Body of pancreas (tissue), 4 donors: ENCODE data around the gene SH3GL1. TPM values are rescaled to one million over a fixed set of nuclear protein-coding genes. Genes with fewer than 3 reads are reported as not detected.
"Not testable (repeated sequence)": the region's sequence is repeated elsewhere in the genome, so short reads cannot be mapped to it uniquely, and the experiment has no call there.

Source experiments
- ATAC-seq: fragments of 150-250 bp; one replicate; pipeline ENCODE4 v1.9.1; 2016
- DNase-seq, 4 donors: peaks; one replicate each; pipeline ENCODE4 v3.0.0-alpha.2; 2019
- H3K27ac ChIP-seq, 4 donors: fragments of 200-600 bp; sonication (generic); 1 replicate in 3 of 4; 2 replicates in 1 of 4; pipeline versions ENCODE4 v1.5.1 to v1.6.1; 2016 to 2019; ENCODE audit warnings: mild to moderate bottlenecking in 1 of 4, mixed read lengths in 1 of 4, moderate library complexity in 1 of 4
- H3K27me3 ChIP-seq, 2 donors: fragments of 200-600 bp; sonication (generic); one replicate each; pipeline ENCODE4 v1.6.0; 2016; ENCODE audit warnings: mild to moderate bottlenecking in 1 of 2
- H3K36me3 ChIP-seq, 2 donors: fragments of 200-600 bp; sonication (generic); replicated peaks in 1 of 2; 2 replicates each; pipeline ENCODE4 v1.5.1; 2016; ENCODE audit warnings: low read depth in 2 of 2; ENCODE audit not compliant: insufficient read depth in 1 of 2
- H3K4me1 ChIP-seq: fragments of 200-600 bp; sonication (generic); one replicate; pipeline ENCODE4 v1.6.0; 2016
- H3K4me3 ChIP-seq, 2 donors: fragments of 200-600 bp; sonication (generic); 1 replicate in 1 of 2; 2 replicates in 1 of 2; pipeline ENCODE4 v1.5.1; 2016 to 2019
- H3K9me3 ChIP-seq, 3 donors: fragments of 200-600 bp; sonication (generic); 1 replicate in 2 of 3; 2 replicates in 1 of 3; pipeline ENCODE4 v1.5.1; 2016
- CTCF ChIP-seq, 7 experiments: fragments of 450-650 bp in 4 of 7; fragments of 200-600 bp in 3 of 7; sonication (generic) in 3 of 7; IDR thresholded peaks; one replicate each; pipeline ENCODE4 v1.5.1; 2016 to 2019; ENCODE audit warnings: antibody characterized with exemption in 7 of 7
- POLR2A ChIP-seq, 3 donors: fragments of 450-650 bp; IDR thresholded peaks; one replicate each; pipeline ENCODE4 v1.6.1; 2016; ENCODE audit warnings: antibody characterized with exemption in 3 of 3, mild to moderate bottlenecking in 2 of 3
- WGBS, 2 donors: methylation state at CpG; one replicate each; pipeline ENCODE4 v1.1.5; 2017; 5-methylcytosine and 5-hydroxymethylcytosine counted together
- intact Hi-C: fragments of 100-400 bp; cut with DNase I; formaldehyde crosslinking; loops from one replicate; pipeline ENCODE4 v1.15.1; 2023
- total RNA-seq, 2 donors: library from RNA; depleted of rRNA; stranded (reverse); fragments of >200 nt; gene quantifications; one replicate each; pipeline ENCODE4 v1.1.0, GENCODE V29; 2016

Gene SH3GL1
- total RNA-seq, 2 donors from 2014 or later: 20.4 to 22.6 TPM

- Histone ChIP-seq H3K27ac (peak within 1 kb of the TSS; percentile 57 to 90 (median 81)), H3K27me3 (no peaks in the 10 kb centered on the region), H3K36me3 (no peaks in the 10 kb centered on the region), H3K4me3 (peak within 1 kb of the TSS; percentile 43 to 58), H3K4me1 (peaks cover 28% of the 10 kb centered on the region), H3K9me3 (no peaks in the 10 kb centered on the region)
- intact Hi-C loops: no loop called here
- ATAC-seq: peak; percentile 21
- peak in 2 of 3 donors; percentile 62 to 71 for TF ChIP-seq POLR2A (IDR thresholded peaks at IDR 0.05)
- no peak for TF ChIP-seq CTCF (IDR thresholded peaks at IDR 0.05)
- peak; percentile 76 to 86 (median 84) for DNase-seq
- 24 to 27% methylated on average over 22 to 27 of the region's 27 CpGs for WGBS, 2 donors
Measured at GRCh38 chr19:4338441-4339355, 61.6 kb downstream of the SH3GL1 start, which contains the start of gene STAP2. TSS of gene STAP2 (minus strand) at chr19:4338827. CDS start at chr19:4338753, 74 bp downstream.

DNA sequence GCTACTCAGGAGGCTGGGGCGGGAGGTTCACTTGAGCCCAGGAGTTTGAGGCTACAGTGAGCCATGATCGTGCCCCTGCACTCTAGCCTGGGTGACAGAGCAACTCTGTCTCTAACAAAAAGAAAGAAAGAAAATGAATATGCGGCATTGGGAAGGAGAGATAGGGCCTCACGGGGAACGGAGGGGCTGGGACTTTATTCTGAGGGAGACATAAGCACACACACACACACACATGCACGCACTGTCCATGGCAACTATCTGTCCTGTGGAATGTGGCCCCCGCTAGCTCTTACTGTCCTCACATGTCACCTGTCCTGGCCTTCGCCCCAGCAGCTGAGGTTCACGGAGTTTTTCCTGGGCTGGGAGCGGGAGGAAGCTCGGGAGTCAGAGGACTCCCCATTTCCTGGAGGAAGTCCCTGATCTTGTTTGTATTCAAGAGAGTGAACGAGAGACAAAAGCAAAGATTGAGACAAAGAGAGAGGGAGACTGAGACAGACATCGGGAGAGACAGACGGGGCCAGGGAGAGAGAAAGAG, 62.4 kb downstream of the SH3GL1 start:
- H3K4me1 ChIP-seq: peaks cover 25% of the 10 kb centered on the region
- peak overlapping the region; percentile 57 to 90 (median 81) for H3K27ac ChIP-seq
- peak in 2 of 4 donors; percentile 56 to 61 for DNase-seq
- ATAC-seq: no peak
- no peaks in the 10 kb centered on the region for H3K27me3 ChIP-seq
- no peaks in the 10 kb centered on the region for H3K9me3 ChIP-seq
- no peaks in the 10 kb centered on the region for H3K36me3 ChIP-seq
- TF ChIP-seq CTCF (IDR thresholded peaks at IDR 0.05) (no peak), POLR2A (IDR thresholded peaks at IDR 0.05) (peak in 1 of 3 donors; percentile 54)
- intact Hi-C loops: no loop called here
- WGBS, 2 donors: 8 to 17% methylated on average over 12 to 14 of the region's 14 CpGs
- H3K4me3 ChIP-seq: peak overlapping the region; percentile 43 to 58

DNA sequence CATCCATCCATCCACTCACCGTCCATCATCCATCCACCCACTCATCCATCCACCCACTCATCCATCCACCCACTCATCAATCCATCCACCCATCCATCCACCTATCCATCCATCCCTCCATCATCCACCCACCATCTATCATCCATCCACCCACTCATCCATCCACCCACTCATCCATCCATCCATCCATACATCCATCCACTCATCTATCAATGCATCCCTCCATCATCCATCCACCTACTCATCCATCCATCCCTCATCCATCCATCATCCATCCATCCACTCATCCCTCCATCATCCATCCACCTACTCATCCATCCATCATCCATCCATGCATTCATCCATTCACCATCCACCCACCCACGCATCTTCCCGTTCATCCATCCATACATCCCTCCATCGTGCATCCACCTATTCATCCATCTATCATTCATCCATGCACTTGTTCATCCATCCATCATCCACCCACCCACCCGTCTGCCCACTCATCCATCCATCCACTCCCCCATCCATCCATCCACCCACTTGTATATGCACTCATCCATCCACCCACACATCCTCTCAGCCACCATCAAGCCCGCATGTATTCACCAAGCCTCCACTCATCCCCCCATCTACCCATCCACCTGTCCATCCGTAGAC, 65.3 kb downstream of the SH3GL1 start:
- no peaks in the 10 kb centered on the region for H3K9me3 ChIP-seq
- 95 to 97% methylated on average over 7 of the region's 7 CpGs for WGBS, 2 donors
- no peaks in the 10 kb centered on the region for H3K27me3 ChIP-seq
- no peak for TF ChIP-seq POLR2A (IDR thresholded peaks at IDR 0.05)
- TF ChIP-seq CTCF (IDR thresholded peaks at IDR 0.05): no peak
- no peak overlapping the region for H3K4me3 ChIP-seq
- no peak for ATAC-seq
- no peak overlapping the region for H3K27ac ChIP-seq
- H3K36me3 ChIP-seq: no peaks in the 10 kb centered on the region
- DNase-seq: no peak
- H3K4me1 ChIP-seq: peaks cover 6% of the 10 kb centered on the region
- intact Hi-C loops: no loop called here

DNA sequence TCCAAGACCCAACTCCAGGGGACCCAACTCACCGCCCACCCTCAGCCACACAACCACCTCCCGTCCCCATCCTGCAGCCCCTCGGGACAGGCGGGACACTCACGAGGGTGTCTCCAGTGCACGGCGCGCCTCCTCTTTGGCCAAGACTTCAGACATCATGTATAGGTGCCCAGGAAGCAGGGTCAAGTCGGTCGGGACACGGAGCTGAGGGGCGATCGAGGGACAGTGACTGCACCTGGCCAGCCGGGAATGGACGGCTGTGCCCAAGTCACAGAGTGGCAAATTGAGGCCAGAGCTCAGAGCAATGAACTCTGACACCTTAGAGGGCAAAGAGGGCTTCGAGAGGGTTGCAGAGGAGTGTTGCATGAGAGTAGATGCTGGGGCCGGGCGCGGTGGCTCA, 70.5 kb downstream of the SH3GL1 start:
- TF ChIP-seq CTCF (IDR thresholded peaks at IDR 0.05): no peak
- no peak for TF ChIP-seq POLR2A (IDR thresholded peaks at IDR 0.05)
- DNase-seq (no peak), ATAC-seq (no peak)
- Histone ChIP-seq H3K27ac (no peak overlapping the region), H3K4me1 (peaks cover 21% of the 10 kb centered on the region), H3K36me3 (no peaks in the 10 kb centered on the region), H3K9me3 (no peaks in the 10 kb centered on the region), H3K27me3 (no peaks in the 10 kb centered on the region), H3K4me3 (no peak overlapping the region)
- WGBS, 2 donors: 94 to 98% methylated on average over 14 to 18 of the region's 19 CpGs
- intact Hi-C loops: no loop called here

- H3K4me3 ChIP-seq, ATAC-seq, H3K27me3 ChIP-seq, H3K36me3 ChIP-seq, H3K9me3 ChIP-seq, intact Hi-C loops: not testable (repeated sequence)
- Histone ChIP-seq H3K27ac (peak overlapping the region in 2 of 4 donors; percentile 26 to 60), H3K4me1 (peaks cover 21% of the 10 kb centered on the region)
- peak in 2 of 4 donors; percentile 8 to 34 for DNase-seq
- WGBS, 2 donors: 69 to 76% methylated on average over 33 to 34 of the region's 35 CpGs
Measured at GRCh38 chr19:4328991-4329681, 71.2 kb downstream of the SH3GL1 start.
